ENCODE results near the gene USF3.

The USF3 gene

DNA sequence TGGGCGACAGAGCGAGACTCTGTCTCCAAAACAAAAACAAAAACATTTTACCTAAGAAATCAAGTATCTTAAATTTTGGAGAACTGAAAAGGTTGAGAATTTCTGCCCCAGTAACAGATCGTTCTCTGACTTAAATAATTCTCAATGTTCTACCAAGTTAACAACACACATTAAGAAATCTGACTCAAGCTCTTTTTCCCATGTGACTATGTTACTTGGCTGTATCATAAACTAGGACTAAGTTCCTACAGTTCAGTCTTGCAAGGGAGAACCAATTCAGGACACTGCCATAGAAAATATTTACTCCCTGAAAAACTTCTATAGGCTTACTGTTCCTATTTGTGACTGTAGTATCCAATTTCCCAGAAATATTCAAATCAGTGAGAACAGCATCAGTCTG, 20.9 kb upstream of the USF3 start:
- Histone ChIP-seq H3K4me2 (ENCODE audit: low read depth, low read length, poor library complexity, severe bottlenecking) (no peak overlapping the region), H2AFZ (ENCODE audit: low read length) (no peak overlapping the region), H3K9ac (ENCODE audit: low read depth, low read length, poor library complexity, severe bottlenecking) (no peak overlapping the region), H3K9me2 (replicated peaks; ENCODE audit: low read depth, low read length) (no peaks in the 10 kb centered on the region), H3K36me3 (ENCODE audit: insufficient read depth, low read length) (peaks cover 44% of the 10 kb centered on the region), H3K4me1 (ENCODE audit: insufficient read depth, low read length, poor library complexity, severe bottlenecking) (peaks cover 15% of the 10 kb centered on the region), H3K9me3 (ENCODE audit: insufficient read depth, low read depth, low read length) (no peaks in the 10 kb centered on the region), H4K20me1 (ENCODE audit: insufficient read depth, low read length, poor library complexity, severe bottlenecking) (no peaks in the 10 kb centered on the region), H3K4me3 (ENCODE audit: low read length, poor library complexity, severe bottlenecking) (no peak overlapping the region), H3K27me3 (ENCODE audit: insufficient read depth, low read length, poor library complexity, severe bottlenecking) (no peaks in the 10 kb centered on the region), H3K79me2 (ENCODE audit: insufficient read depth, low read length) (no peaks in the 10 kb centered on the region), H3F3A (ENCODE audit: low read depth) (no peaks in the 10 kb centered on the region)
- TF ChIP-seq, protein P1, sequence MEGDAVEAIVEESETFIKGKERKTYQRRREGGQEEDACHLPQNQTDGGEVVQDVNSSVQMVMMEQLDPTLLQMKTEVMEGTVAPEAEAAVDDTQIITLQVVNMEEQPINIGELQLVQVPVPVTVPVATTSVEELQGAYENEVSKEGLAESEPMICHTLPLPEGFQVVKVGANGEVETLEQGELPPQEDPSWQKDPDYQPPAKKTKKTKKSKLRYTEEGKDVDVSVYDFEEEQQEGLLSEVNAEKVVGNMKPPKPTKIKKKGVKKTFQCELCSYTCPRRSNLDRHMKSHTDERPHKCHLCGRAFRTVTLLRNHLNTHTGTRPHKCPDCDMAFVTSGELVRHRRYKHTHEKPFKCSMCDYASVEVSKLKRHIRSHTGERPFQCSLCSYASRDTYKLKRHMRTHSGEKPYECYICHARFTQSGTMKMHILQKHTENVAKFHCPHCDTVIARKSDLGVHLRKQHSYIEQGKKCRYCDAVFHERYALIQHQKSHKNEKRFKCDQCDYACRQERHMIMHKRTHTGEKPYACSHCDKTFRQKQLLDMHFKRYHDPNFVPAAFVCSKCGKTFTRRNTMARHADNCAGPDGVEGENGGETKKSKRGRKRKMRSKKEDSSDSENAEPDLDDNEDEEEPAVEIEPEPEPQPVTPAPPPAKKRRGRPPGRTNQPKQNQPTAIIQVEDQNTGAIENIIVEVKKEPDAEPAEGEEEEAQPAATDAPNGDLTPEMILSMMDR (conservative IDR thresholded peaks at IDR 0.05; ENCODE audit: low read length): no peak

DNA sequence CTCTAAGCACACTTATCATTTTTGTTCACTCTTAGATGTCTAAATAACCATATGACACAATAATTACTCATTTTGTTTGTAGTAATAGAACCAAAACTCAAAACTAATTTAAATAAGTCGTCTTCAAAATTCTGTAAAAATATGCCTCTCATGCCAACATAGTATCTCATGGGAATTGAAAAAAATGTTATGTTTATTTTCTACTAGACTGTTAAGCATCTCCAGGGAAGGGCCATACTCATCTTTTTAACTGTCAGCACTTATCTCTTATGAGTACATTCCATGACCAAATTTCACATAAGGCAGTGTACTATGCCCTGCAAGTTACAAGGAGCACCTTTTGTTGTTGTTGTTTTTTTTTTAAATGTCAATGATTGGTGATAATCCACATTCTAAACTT, 18.3 kb upstream of the USF3 start:
- Histone ChIP-seq H3K9ac (ENCODE audit: low read depth, low read length, poor library complexity, severe bottlenecking) (no peak overlapping the region), H3K4me3 (ENCODE audit: low read length, poor library complexity, severe bottlenecking) (no peak overlapping the region), H3F3A (ENCODE audit: low read depth) (no peaks in the 10 kb centered on the region), H3K4me2 (ENCODE audit: low read depth, low read length, poor library complexity, severe bottlenecking) (no peak overlapping the region), H3K36me3 (ENCODE audit: insufficient read depth, low read length) (peaks cover 26% of the 10 kb centered on the region; the same call in 1 of the 2 replicates), H4K20me1 (ENCODE audit: insufficient read depth, low read length, poor library complexity, severe bottlenecking) (no peaks in the 10 kb centered on the region), H2AFZ (ENCODE audit: low read length) (no peak overlapping the region), H3K4me1 (ENCODE audit: insufficient read depth, low read length, poor library complexity, severe bottlenecking) (no peaks in the 10 kb centered on the region), H3K9me3 (ENCODE audit: insufficient read depth, low read depth, low read length) (no peaks in the 10 kb centered on the region), H3K27me3 (ENCODE audit: insufficient read depth, low read length, poor library complexity, severe bottlenecking) (no peaks in the 10 kb centered on the region), H3K79me2 (ENCODE audit: insufficient read depth, low read length) (no peaks in the 10 kb centered on the region), H3K9me2 (replicated peaks; ENCODE audit: low read depth, low read length) (no peaks in the 10 kb centered on the region)
- TF ChIP-seq EZH2phosphoT487 (IDR thresholded peaks at IDR 0.05; ENCODE audit: borderline replicate concordance): no peak
- TF ChIP-seq, protein P1 (conservative IDR thresholded peaks at IDR 0.05; ENCODE audit: low read length): no peak

DNA sequence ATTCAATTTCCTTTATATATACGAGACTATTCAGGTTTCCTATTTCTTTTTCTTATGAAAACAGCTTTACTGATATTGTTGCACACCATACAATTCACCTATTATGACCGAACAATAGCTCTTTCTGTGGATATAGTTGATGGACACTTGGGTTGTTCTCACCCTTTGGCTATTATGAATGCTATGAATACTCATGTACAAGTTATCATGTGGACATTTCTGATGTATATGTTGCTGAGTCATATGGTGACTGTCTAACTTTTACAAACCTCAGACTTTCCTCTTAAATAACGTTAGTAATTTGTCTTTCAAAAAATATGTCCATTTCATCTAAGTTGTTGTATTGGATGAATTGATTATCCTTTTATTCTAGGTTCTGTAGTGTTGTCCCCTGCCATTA, 15.7 kb upstream of the USF3 start:
- no peak overlapping the region for H2AFZ ChIP-seq (ENCODE audit: low read length)
- no peaks in the 10 kb centered on the region for H3F3A ChIP-seq (ENCODE audit: low read depth)
- H4K20me1 ChIP-seq (ENCODE audit: insufficient read depth, low read length, poor library complexity, severe bottlenecking): no peaks in the 10 kb centered on the region
- H3K79me2 ChIP-seq (ENCODE audit: insufficient read depth, low read length): no peaks in the 10 kb centered on the region
- no peak overlapping the region for H3K4me2 ChIP-seq (ENCODE audit: low read depth, low read length, poor library complexity, severe bottlenecking)
- H3K4me1 ChIP-seq (ENCODE audit: insufficient read depth, low read length, poor library complexity, severe bottlenecking): no peaks in the 10 kb centered on the region
- H3K36me3 ChIP-seq (ENCODE audit: insufficient read depth, low read length): 0 out of 2 replicates have a peak, but pooled peaks cover 5% of the 10 kb centered on the region
- TF ChIP-seq, protein P1 (conservative IDR thresholded peaks at IDR 0.05; ENCODE audit: low read length): no peak
- TF ChIP-seq EZH2phosphoT487 (IDR thresholded peaks at IDR 0.05; ENCODE audit: borderline replicate concordance): no peak
- H3K9me2 ChIP-seq (replicated peaks; ENCODE audit: low read depth, low read length): no peaks in the 10 kb centered on the region
- H3K9me3 ChIP-seq (ENCODE audit: insufficient read depth, low read depth, low read length): no peaks in the 10 kb centered on the region
- no peak overlapping the region for H3K9ac ChIP-seq (ENCODE audit: low read depth, low read length, poor library complexity, severe bottlenecking)
- H3K27me3 ChIP-seq (ENCODE audit: insufficient read depth, low read length, poor library complexity, severe bottlenecking): no peaks in the 10 kb centered on the region
- no peak overlapping the region for H3K4me3 ChIP-seq (ENCODE audit: low read length, poor library complexity, severe bottlenecking)
